ENCODE data around the gene CCT3.
"Not testable (repeated sequence)": the region's sequence is repeated elsewhere in the genome, so short reads cannot be mapped to it uniquely, and the experiment has no call there.

CCT3 gene

GRCh38 chr1:156368157-156368658 is 30.1 kb upstream of the CCT3 start:
- no peak for DNase-seq

GRCh38 chr1:156367383-156368156 is 29.5 kb upstream of the CCT3 start:
- DNase-seq: no peak

- no peak for DNase-seq
Observed at GRCh38 chr1:156366378-156367166, 28.5 kb upstream of the CCT3 start.

DNA sequence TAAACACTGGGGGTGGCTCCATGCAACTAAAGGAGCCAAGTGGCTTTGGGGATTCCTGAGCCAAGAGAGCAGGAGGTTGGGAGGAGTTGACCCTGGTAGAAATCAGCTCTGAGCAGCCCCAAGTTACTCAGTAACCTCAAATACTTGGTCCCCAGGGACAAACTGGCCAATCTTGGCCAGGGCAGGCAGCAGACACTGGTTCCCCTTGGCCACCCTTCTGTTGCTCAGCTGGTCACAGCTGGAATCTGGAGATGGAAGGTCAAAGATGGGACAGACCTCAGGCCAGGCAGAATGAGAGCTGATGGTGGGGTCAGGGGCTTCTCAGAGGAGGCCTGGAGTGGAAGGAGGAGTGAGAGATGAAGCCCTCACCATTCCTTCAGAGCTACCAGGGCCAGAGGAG is 27.7 kb upstream of the CCT3 start:
- DNase-seq: no peak

- no peak for DNase-seq
Observed at GRCh38 chr1:156360534-156360933, 22.4 kb upstream of the CCT3 start.

DNA sequence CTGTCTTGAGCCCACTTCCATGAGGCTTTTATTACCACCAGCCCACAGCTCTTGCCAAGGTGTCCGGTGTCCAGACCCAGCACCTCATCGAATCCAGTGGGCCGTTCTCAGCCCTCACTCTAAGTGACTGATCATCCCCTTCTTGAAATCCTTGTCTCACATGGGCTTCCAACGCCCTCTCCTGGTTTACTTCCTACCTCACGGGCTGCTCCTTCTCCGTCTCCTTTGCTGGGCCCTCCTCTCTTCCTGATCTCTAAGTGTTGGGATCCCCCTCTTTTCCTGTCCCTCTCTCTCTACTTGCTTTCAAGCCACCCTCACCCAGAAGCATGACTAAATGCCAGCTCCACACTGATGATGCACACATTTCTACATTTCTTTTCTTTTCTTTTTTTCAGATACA is 21.9 kb upstream of the CCT3 start:
- DNase-seq: peak; percentile 47

GRCh38 chr1:156359249-156359648 is 21.2 kb upstream of the CCT3 start:
- no peak for DNase-seq

- DNase-seq: no peak
Observed at GRCh38 chr1:156358641-156359040, 20.5 kb upstream of the CCT3 start.

DNA sequence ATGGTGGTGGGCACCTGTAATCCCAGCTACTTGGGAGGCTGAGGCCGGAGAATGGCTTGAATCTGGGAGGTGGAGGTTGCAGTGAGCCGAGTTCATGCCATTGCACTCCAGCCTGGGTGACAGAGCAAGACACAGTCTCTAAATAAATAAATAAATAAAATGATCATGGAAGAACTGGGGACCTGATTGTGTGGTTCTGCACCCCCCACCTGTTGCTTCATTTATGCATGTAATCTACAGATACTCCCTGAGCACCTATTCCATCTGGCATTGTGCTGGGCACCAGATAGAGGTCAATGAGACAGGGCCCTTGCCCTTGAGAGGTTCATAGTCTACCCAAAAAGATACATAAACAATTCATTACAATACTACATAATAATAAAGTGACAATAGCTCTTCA is 19.9 kb upstream of the CCT3 start:
- no peak for DNase-seq

GRCh38 chr1:156356875-156357534 is 18.9 kb upstream of the CCT3 start:
- no peak for DNase-seq

DNA sequence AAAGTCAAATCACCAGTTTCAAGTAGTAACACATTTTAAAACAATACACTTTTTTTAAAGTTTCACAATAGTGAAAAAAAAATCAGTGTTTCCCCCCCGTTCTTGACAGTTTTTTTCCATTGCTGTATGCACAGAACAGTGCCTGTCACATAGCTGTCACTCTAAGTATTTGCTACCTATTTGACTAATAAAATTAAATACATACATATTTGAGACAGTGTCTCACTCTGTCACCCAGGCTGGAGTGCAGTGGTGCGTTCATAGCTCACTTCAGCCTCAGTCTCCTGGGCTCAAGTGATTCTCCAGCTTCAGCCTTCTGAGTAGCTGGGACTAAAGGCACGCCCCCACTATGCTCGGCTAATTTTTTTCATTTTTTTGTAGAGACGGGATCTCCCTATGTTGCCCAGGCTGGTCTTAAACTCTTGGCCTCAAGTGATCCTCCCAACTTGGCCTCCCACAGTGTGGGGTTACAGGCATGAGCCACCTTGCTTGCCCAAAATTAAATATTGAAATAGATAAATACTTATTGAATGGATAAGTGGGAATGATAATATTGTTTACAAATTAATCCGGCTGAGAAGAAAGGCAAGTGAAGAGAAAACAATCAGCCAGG is 18.3 kb upstream of the CCT3 start:
- DNase-seq: no peak

GRCh38 chr1:156352481-156352880 is 14.4 kb upstream of the CCT3 start:
- not testable (repeated sequence) for DNase-seq

GRCh38 chr1:156347331-156347730 is 9.2 kb upstream of the CCT3 start:
- DNase-seq: peak; percentile 58

GRCh38 chr1:156346636-156347035 is 8.5 kb upstream of the CCT3 start:
- DNase-seq: peak; percentile 49

- DNase-seq: not testable (repeated sequence)
Observed at GRCh38 chr1:156346035-156346434, 7.9 kb upstream of the CCT3 start.

DNA sequence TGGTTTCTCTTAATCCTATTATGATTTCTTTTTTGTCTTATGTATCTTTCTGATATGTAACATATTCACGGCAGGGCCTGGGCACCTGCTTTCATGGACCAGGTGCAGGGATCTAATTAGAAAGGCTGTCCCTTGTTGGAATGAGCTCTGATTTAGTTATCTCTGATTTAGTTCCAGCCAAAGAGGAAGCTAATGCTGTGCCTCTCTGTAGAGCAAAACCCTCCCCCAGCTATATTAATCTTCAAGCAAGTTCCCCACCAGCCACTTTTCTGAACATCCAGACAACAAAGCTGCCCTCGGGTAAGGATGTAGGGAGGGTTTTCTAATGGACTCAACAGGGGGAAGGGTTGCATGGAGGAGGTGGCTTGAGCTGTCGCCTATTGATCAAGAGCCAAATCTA is 6.3 kb upstream of the CCT3 start:
- no peak for DNase-seq

- no peak for DNase-seq
Observed at GRCh38 chr1:156342166-156342955, 4.3 kb upstream of the CCT3 start.

DNA sequence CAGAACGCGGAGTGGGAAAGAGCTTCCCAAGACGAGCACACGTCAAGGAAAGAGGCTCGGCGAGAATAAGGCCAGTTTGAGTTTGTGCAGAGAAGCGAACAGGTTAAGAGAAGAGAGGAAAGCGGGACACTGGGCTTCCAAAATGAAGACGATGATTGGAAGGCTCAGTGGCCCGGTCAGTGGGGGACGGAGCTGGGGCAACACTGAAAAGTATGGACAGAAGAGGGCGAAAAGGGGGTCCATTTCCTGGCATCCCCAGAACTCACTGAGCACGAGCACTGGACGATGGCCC is 258 bp downstream of the CCT3 start:
- no peak for DNase-seq

- DNase-seq: no peak
Observed at GRCh38 chr1:156337052-156337887, 822 bp downstream of the CCT3 start.

DNA sequence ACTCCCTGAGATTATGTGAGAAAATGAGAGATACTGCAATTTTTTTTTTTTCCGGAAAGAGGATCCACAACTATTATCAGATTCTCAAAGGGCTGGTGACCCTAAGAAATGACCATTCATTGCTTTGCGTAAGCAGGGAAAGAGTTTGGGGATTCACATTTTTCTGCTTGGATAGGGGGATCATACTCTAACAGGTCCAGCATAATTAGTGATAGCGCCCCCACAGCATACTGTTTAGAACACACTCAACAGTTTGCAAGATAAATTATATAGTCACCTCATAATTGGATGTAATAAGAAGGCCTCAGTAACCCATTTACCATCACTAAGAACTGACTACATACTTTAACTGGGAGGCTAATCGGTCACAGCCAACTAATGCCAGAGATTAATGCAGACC is 1.9 kb downstream of the CCT3 start:
- no peak for DNase-seq

GRCh38 chr1:156323179-156323578 is 14.9 kb downstream of the CCT3 start:
- peak; percentile 90 for DNase-seq

GRCh38 chr1:156320560-156320959 is 17.5 kb downstream of the CCT3 start:
- DNase-seq: no peak
